Activated CD8-positive, alpha-beta memory T cell treated with anti-CD3 and anti-CD28 coated beads for 1 hour (primary cell): ENCODE measurements around the gene UBAP1L.
"Not testable (repeated sequence)": the region's sequence is repeated elsewhere in the genome, so short reads cannot be mapped to it uniquely, and the experiment has no call there.

Experiments
- DNase-seq, 2 donors: peaks; one replicate each; pipeline ENCODE4 v3.0.0-alpha.2; 2020; ENCODE audit warnings: low read depth in 1 of 2; ENCODE audit errors: extremely low read depth in 1 of 2

The UBAP1L gene

GRCh38 chr15:65100442-65100841, 14.6 kb downstream of the UBAP1L start:
- DNase-seq: no peak

GRCh38 chr15:65099801-65100200, 15.2 kb downstream of the UBAP1L start:
- DNase-seq: not testable (repeated sequence)

- no peak for DNase-seq
Observed at GRCh38 chr15:65099336-65099735, 15.7 kb downstream of the UBAP1L start.

- DNase-seq: no peak
Observed at GRCh38 chr15:65097651-65098263, 17.2 kb downstream of the UBAP1L start.

- no peak for DNase-seq
Observed at GRCh38 chr15:65096481-65097385, 18.3 kb downstream of the UBAP1L start.

GRCh38 chr15:65095747-65096104, 19.3 kb downstream of the UBAP1L start:
- DNase-seq: no peak

- no peak for DNase-seq
Observed at GRCh38 chr15:65095011-65095746, 19.8 kb downstream of the UBAP1L start.

GRCh38 chr15:65094294-65094995, 20.6 kb downstream of the UBAP1L start:
- no peak for DNase-seq

- not testable (repeated sequence) for DNase-seq
Observed at GRCh38 chr15:65093793-65094170, 21.2 kb downstream of the UBAP1L start.

- no peak for DNase-seq
Observed at GRCh38 chr15:65092911-65093792, 21.8 kb downstream of the UBAP1L start.

GRCh38 chr15:65091946-65092770, 22.8 kb downstream of the UBAP1L start:
- DNase-seq: no peak

- DNase-seq: no peak
Observed at GRCh38 chr15:65089206-65089824, 25.7 kb downstream of the UBAP1L start.

GRCh38 chr15:65088643-65089021, 26.4 kb downstream of the UBAP1L start:
- DNase-seq: no peak

- DNase-seq: no peak
Observed at GRCh38 chr15:65087873-65088642, 26.9 kb downstream of the UBAP1L start.

GRCh38 chr15:65087411-65087810, 27.6 kb downstream of the UBAP1L start:
- no peak for DNase-seq

- DNase-seq: no peak
Observed at GRCh38 chr15:65086680-65087111, 28.3 kb downstream of the UBAP1L start.

GRCh38 chr15:65085990-65086679, 28.9 kb downstream of the UBAP1L start:
- DNase-seq: no peak
